ENCODE results near the gene ACP7.
"Not testable (repeated sequence)": the region's sequence is repeated elsewhere in the genome, so short reads cannot be mapped to it uniquely, and the experiment has no call there.

The ACP7 gene

GRCh38 chr19:39131255-39131755, 47.1 kb downstream of the ACP7 start:
- no peak for DNase-seq (ENCODE audit: low read depth)

- DNase-seq (ENCODE audit: low read depth), result no peak
Measured at GRCh38 chr19:39132344-39132969, 48.3 kb downstream of the ACP7 start.

GRCh38 chr19:39133431-39134270, 49.5 kb downstream of the ACP7 start:
- DNase-seq (ENCODE audit: low read depth), result no peak

GRCh38 chr19:39135701-39136100, 51.5 kb downstream of the ACP7 start:
- no peak for DNase-seq (ENCODE audit: low read depth)

- no peak for DNase-seq (ENCODE audit: low read depth)
Measured at GRCh38 chr19:39136225-39136940, 52.2 kb downstream of the ACP7 start.

GRCh38 chr19:39137131-39137530, 53.0 kb downstream of the ACP7 start:
- no peak for DNase-seq (ENCODE audit: low read depth)

GRCh38 chr19:39138221-39139211, 54.3 kb downstream of the ACP7 start:
- DNase-seq (ENCODE audit: low read depth), result no peak

GRCh38 chr19:39139305-39139874, 55.2 kb downstream of the ACP7 start:
- DNase-seq (ENCODE audit: low read depth), result no peak

- DNase-seq (ENCODE audit: low read depth), result no peak
Measured at GRCh38 chr19:39139971-39140453, 55.8 kb downstream of the ACP7 start.

GRCh38 chr19:39140594-39140993, 56.4 kb downstream of the ACP7 start:
- DNase-seq (ENCODE audit: low read depth), result no peak

GRCh38 chr19:39141929-39142328, 57.8 kb downstream of the ACP7 start:
- DNase-seq (ENCODE audit: low read depth), result no peak

GRCh38 chr19:39142630-39143029, 58.5 kb downstream of the ACP7 start:
- DNase-seq (ENCODE audit: low read depth), result no peak

- DNase-seq (ENCODE audit: low read depth), result not testable (repeated sequence)
Measured at GRCh38 chr19:39143757-39144289, 59.7 kb downstream of the ACP7 start.

- DNase-seq (ENCODE audit: low read depth), result no peak
Measured at GRCh38 chr19:39144290-39145071, 60.3 kb downstream of the ACP7 start.

GRCh38 chr19:39145180-39145953, 61.2 kb downstream of the ACP7 start:
- no peak for DNase-seq (ENCODE audit: low read depth)

GRCh38 chr19:39146091-39146490, 61.9 kb downstream of the ACP7 start:
- no peak for DNase-seq (ENCODE audit: low read depth)

- DNase-seq (ENCODE audit: low read depth), result no peak
Measured at GRCh38 chr19:39146686-39147450, 62.7 kb downstream of the ACP7 start.

- DNase-seq (ENCODE audit: low read depth), result no peak
Measured at GRCh38 chr19:39147480-39147879, 63.3 kb downstream of the ACP7 start.
